Stromal cell of bone marrow (primary cell): ENCODE results near the gene HTR3E.
"Not testable (repeated sequence)": the region's sequence is repeated elsewhere in the genome, so short reads cannot be mapped to it uniquely, and the experiment has no call there.

Source experiments
- DNase-seq: peaks from one replicate; pipeline ENCODE4 v3.0.0-alpha.2; 2012; ENCODE audit warnings: low read depth

The HTR3E gene

GRCh38 chr3:184110316-184110725 lies 13.5 kb downstream of the HTR3E start:
- peak; percentile 12 for DNase-seq

GRCh38 chr3:184116017-184116416 lies 19.2 kb downstream of the HTR3E start:
- no peak for DNase-seq

GRCh38 chr3:184117636-184118035 lies 20.8 kb downstream of the HTR3E start:
- no peak for DNase-seq

GRCh38 chr3:184121031-184121430 lies 24.2 kb downstream of the HTR3E start:
- DNase-seq: not testable (repeated sequence)

GRCh38 chr3:184126006-184126405 lies 29.1 kb downstream of the HTR3E start:
- DNase-seq: no peak

GRCh38 chr3:184129012-184129411 lies 32.1 kb downstream of the HTR3E start:
- DNase-seq: peak; percentile 20

GRCh38 chr3:184132945-184133344 lies 36.1 kb downstream of the HTR3E start:
- DNase-seq: no peak

- peak; percentile 64 for DNase-seq
Measured at GRCh38 chr3:184133840-184134745, 37.2 kb downstream of the HTR3E start.

GRCh38 chr3:184134746-184135148 lies 37.9 kb downstream of the HTR3E start:
- DNase-seq: no peak

- peak; percentile 90 for DNase-seq
Measured at GRCh38 chr3:184135149-184135910, 38.5 kb downstream of the HTR3E start, which contains the start of gene EIF2B5. EIF2B5 (plus strand) TSS chr3:184135358; CDS start chr3:184135386, 28 bp downstream.

GRCh38 chr3:184135911-184136260 lies 39.0 kb downstream of the HTR3E start:
- no peak for DNase-seq

- no peak for DNase-seq
Measured at GRCh38 chr3:184140436-184140835, 43.6 kb downstream of the HTR3E start.

GRCh38 chr3:184142199-184142598 lies 45.3 kb downstream of the HTR3E start:
- no peak for DNase-seq

GRCh38 chr3:184143327-184143726 lies 46.5 kb downstream of the HTR3E start:
- DNase-seq: no peak

- DNase-seq: no peak
Measured at GRCh38 chr3:184144505-184144904, 47.6 kb downstream of the HTR3E start.

GRCh38 chr3:184145111-184145524 lies 48.3 kb downstream of the HTR3E start:
- no peak for DNase-seq

- DNase-seq: no peak
Measured at GRCh38 chr3:184145751-184146270, 48.9 kb downstream of the HTR3E start.

GRCh38 chr3:184148076-184148475 lies 51.2 kb downstream of the HTR3E start:
- DNase-seq: no peak

GRCh38 chr3:184149123-184149522 lies 52.3 kb downstream of the HTR3E start:
- DNase-seq: no peak

GRCh38 chr3:184149770-184150169 lies 52.9 kb downstream of the HTR3E start:
- DNase-seq: not testable (repeated sequence)

GRCh38 chr3:184154885-184155643 lies 58.2 kb downstream of the HTR3E start, which contains the start of gene DVL3:
DVL3 (plus strand) TSS chr3:184155377; CDS start chr3:184155636, 259 bp downstream.
- DNase-seq: no peak
